Activated CD8-positive, alpha-beta T cell treated with anti-CD3 and anti-CD28 coated beads for 36 hours (primary cell): Measurements from ENCODE around the gene GTF2H4. TPM values are rescaled to one million over a fixed set of nuclear protein-coding genes. Genes with fewer than 3 reads are reported as not detected.

Source experiments
- ATAC-seq: fragments of 200-7000 bp; cut with Tn5 transposase; one replicate; pipeline ENCODE4 v1.10.0; 2021; ENCODE audit warnings: mild to moderate bottlenecking, moderate library complexity
- CTCF ChIA-PET: fragments of 350-600 bp; sonication (Branson Sonifier 250); formaldehyde crosslinking; loops from one replicate; lab custom pipeline; 2021; ENCODE audit warnings: antibody characterized with exemption; lab: Charles Lee
- POLR2A ChIA-PET: fragments of 350-600 bp; sonication (Branson Sonifier 250); formaldehyde crosslinking; loops from one replicate; lab custom pipeline; 2021; ENCODE audit warnings: antibody characterized with exemption; lab: Charles Lee
- DNase-seq: peaks from one replicate; pipeline ENCODE4 v3.0.0-alpha.2; 2020
- H3K27ac Mint-ChIP-seq: one replicate; pipeline ENCODE4 v1.8.0; 2021; ENCODE audit warnings: mild to moderate bottlenecking, mixed read lengths
- H3K27me3 Mint-ChIP-seq: one replicate; pipeline ENCODE4 v1.8.0; 2021; ENCODE audit warnings: mixed read lengths
- H3K36me3 Mint-ChIP-seq: one replicate; pipeline ENCODE4 v1.8.0; 2021; ENCODE audit warnings: low read depth, mixed read lengths
- H3K4me1 Mint-ChIP-seq: one replicate; pipeline ENCODE4 v1.8.0; 2021; ENCODE audit warnings: low read depth, mixed read lengths
- H3K4me3 Mint-ChIP-seq: one replicate; pipeline ENCODE4 v1.8.0; 2021; ENCODE audit warnings: mild to moderate bottlenecking, moderate library complexity, mixed read lengths
- H3K9me3 Mint-ChIP-seq: one replicate; pipeline ENCODE4 v1.8.0; 2021; ENCODE audit warnings: mixed read lengths
- intact Hi-C: fragments of 100-400 bp; cut with micrococcal nuclease; formaldehyde crosslinking; loops from one replicate; pipeline ENCODE4 v1.10.0; 2022
- total RNA-seq, 2 experiments: library from RNA; stranded (reverse); gene quantifications; one replicate each; pipeline ENCODE4 v1.2.3, GENCODE V29; 2021
- TF ChIP-seq, protein P1 (sequence below): fragments of 200-600 bp; IDR thresholded peaks from one replicate; pipeline ENCODE4 v1.8.0; 2022; ENCODE audit warnings: antibody characterized with exemption, mild to moderate bottlenecking

Gene GTF2H4
- total RNA-seq, 2 experiments from 2014 or later = 37.1 to 41.9 TPM

DNA sequence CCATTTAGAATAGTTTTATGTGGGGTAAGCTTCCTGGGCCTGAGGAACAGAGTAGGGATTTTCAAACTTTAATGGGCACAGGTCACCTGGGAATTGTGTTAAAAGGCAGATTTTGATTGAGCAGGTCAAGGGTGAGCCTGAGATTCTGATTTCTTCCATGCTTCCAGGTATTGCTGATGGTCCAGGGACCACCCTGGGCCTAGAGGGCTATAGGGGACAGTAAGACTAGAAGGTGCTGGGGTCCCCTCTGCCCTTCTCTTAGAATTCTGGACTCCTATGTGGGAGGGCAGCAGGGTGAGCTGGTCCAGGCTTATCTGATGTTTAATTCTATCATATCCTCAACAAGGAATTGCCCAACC lies 21.1 kb upstream of the GTF2H4 start:
- H3K4me3 Mint-ChIP-seq = no peak overlapping the region
- CTCF ChIA-PET = interaction anchor here (1.2 kb wide), 1 partner anchor 65 kb away, joined by 3 read pairs; no protein-coding TSS in a partner anchor

DNA sequence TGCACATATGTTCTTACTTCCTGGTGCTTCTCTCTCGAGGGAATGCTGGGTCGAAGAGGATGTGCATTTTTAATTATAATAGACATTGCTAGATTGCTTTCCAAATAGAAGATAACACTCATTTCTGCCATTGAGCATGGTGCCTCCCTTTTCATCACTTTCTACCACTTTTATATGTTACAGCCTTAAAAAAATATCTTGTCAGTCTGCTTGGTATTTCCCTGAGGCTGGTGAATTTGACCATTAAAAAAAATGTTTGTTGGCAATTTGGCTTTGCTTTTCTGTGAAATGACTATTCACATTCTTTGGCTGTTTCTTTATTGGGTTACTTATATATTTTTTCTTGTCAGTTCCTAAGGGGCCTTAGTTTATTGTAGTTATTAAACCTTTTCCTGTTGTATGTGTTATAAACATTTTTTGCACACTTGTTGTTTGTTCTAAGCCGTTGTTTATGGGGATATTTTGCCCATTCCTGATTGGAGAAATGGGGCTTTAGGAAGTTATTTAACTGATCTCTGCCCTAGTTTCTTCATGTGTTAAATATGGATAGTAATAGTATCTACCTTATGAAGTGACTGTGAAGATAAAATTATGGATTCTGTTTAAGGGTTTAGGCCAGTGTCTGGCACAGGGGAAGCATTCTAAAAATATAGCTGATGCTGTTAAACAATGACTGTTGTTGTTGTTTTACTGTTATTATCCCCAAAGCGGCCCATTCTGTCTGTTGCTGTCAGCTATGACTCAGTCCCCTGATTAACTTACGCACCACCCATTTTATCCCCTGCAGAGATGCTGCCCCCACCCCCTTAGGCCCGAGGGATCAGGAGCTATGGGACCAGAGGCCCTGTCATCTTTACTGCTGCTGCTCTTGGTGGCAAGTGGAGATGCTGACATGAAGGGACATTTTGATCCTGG lies 19.8 kb upstream of the GTF2H4 start:
- DNase-seq = no peak
- H3K36me3 Mint-ChIP-seq = peaks cover 2% of the 10 kb centered on the region
- no peak overlapping the region for H3K27ac Mint-ChIP-seq
- ChIA-PET POLR2A (interaction anchor here (0.6 to 1.8 kb wide), 2 partner anchors 15 to 459 kb away, joined by 3 to 5 read pairs; no protein-coding TSS in a partner anchor), CTCF (interaction anchor here (1.5 kb wide), 1 partner anchor 157 kb away, joined by 5 read pairs; no protein-coding TSS in a partner anchor)
- no peaks in the 10 kb centered on the region for H3K9me3 Mint-ChIP-seq
- intact Hi-C loops = no loop called here
- no peak for ATAC-seq
- TF ChIP-seq, protein P1, sequence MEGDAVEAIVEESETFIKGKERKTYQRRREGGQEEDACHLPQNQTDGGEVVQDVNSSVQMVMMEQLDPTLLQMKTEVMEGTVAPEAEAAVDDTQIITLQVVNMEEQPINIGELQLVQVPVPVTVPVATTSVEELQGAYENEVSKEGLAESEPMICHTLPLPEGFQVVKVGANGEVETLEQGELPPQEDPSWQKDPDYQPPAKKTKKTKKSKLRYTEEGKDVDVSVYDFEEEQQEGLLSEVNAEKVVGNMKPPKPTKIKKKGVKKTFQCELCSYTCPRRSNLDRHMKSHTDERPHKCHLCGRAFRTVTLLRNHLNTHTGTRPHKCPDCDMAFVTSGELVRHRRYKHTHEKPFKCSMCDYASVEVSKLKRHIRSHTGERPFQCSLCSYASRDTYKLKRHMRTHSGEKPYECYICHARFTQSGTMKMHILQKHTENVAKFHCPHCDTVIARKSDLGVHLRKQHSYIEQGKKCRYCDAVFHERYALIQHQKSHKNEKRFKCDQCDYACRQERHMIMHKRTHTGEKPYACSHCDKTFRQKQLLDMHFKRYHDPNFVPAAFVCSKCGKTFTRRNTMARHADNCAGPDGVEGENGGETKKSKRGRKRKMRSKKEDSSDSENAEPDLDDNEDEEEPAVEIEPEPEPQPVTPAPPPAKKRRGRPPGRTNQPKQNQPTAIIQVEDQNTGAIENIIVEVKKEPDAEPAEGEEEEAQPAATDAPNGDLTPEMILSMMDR = no peak
- H3K27me3 Mint-ChIP-seq = no peaks in the 10 kb centered on the region
- peaks cover 22% of the 10 kb centered on the region for H3K4me1 Mint-ChIP-seq
- no peak overlapping the region for H3K4me3 Mint-ChIP-seq

More for the DNA sequence above, 21.1 kb upstream of the GTF2H4 start:
- TF ChIP-seq, protein P1 = no peak
- Mint-ChIP-seq H3K27me3 (no peaks in the 10 kb centered on the region), H3K27ac (no peak overlapping the region), H3K36me3 (peaks cover 2% of the 10 kb centered on the region), H3K4me1 (peaks cover 27% of the 10 kb centered on the region), H3K9me3 (no peaks in the 10 kb centered on the region)
- intact Hi-C loops = no loop called here
- POLR2A ChIA-PET = interaction anchor here (1.7 kb wide), 1 partner anchor 57 kb away, joined by 6 read pairs; no protein-coding TSS in a partner anchor
- no peak for ATAC-seq
- DNase-seq = no peak

DNA sequence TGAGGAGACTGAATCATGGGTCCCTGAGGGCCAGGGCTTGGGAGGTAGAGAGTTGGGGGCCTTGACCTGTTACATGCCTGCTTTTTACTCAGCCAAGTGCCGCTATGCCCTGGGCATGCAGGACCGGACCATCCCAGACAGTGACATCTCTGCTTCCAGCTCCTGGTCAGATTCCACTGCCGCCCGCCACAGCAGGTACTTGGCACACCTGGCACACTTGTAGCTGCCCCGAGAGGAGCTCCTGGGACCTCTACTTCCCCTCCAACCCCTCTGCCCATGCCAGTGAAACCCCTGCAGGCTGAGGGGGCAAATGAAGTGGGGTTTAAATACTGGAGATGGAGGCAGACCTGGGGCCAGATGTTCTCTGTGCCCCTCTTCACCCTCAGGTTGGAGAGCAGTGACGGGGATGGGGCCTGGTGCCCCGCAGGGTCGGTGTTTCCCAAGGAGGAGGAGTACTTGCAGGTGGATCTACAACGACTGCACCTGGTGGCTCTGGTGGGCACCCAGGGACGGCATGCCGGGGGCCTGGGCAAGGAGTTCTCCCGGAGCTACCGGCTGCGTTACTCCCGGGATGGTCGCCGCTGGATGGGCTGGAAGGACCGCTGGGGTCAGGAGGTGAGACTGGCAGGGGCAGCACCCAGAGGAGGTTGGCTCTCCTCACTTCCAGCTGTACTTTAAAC lies 19.1 kb upstream of the GTF2H4 start:
- no peaks in the 10 kb centered on the region for H3K9me3 Mint-ChIP-seq
- H3K36me3 Mint-ChIP-seq = peaks cover 2% of the 10 kb centered on the region
- no peak for ATAC-seq
- CTCF ChIA-PET = interaction anchor here (1.5 kb wide), 1 partner anchor 158 kb away, joined by 5 read pairs; no protein-coding TSS in a partner anchor
- H3K27ac Mint-ChIP-seq = no peak overlapping the region
- H3K4me3 Mint-ChIP-seq = no peak overlapping the region
- POLR2A ChIA-PET = interaction anchor here (1.8 kb wide), 1 partner anchor 14 kb away, joined by 5 read pairs; no protein-coding TSS in a partner anchor
- intact Hi-C loops = no loop called here
- DNase-seq = no peak
- H3K4me1 Mint-ChIP-seq = peaks cover 14% of the 10 kb centered on the region
- TF ChIP-seq, protein P1 = no peak
- H3K27me3 Mint-ChIP-seq = no peaks in the 10 kb centered on the region

DNA sequence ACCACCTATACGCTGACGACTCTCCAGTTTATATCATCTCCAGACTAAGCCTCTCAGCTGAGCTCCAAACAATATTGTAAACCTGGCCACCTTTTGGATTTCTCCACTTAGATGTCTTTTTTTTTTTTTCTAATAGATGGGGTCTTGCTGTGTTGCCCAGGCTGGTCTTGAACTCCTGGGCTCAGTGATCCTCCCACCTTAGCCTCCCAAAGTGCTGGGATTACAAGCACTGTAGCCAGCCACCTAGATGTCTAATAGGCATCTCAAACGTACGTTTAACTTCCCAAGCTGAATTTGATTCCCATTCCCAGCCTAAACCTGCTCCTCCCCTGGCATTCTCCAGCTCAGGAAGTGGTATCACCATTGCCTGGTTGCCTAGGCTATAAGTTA lies 18.5 kb upstream of the GTF2H4 start:
- ChIA-PET CTCF (interaction anchor here (0.5 to 1.5 kb wide), 3 partner anchors 59 to 210 kb away, joined by 3 to 5 read pairs (median 3); no protein-coding TSS in a partner anchor), POLR2A (interaction anchor here (1.8 kb wide), 1 partner anchor 13 kb away, joined by 5 read pairs; no protein-coding TSS in a partner anchor)
- no peak overlapping the region for H3K4me3 Mint-ChIP-seq
- intact Hi-C loops = no loop called here
- peaks cover 14% of the 10 kb centered on the region for H3K4me1 Mint-ChIP-seq
- DNase-seq (no peak), ATAC-seq (no peak)
- no peaks in the 10 kb centered on the region for H3K9me3 Mint-ChIP-seq
- H3K27ac Mint-ChIP-seq = no peak overlapping the region
- no peaks in the 10 kb centered on the region for H3K27me3 Mint-ChIP-seq
- TF ChIP-seq, protein P1 = no peak
- peaks cover 2% of the 10 kb centered on the region for H3K36me3 Mint-ChIP-seq
